Mesothelial cell of epicardium (in vitro differentiated cells): ENCODE results near the gene PRIMPOL. TPM values are rescaled to one million over a fixed set of nuclear protein-coding genes. Genes with fewer than 3 reads are reported as not detected.
"Not testable (repeated sequence)": the region's sequence is repeated elsewhere in the genome, so short reads cannot be mapped to it uniquely, and the experiment has no call there.

Source experiments
- DNase-seq, 2 experiments: peaks; one replicate each; pipeline ENCODE4 v3.0.0; 2021; ENCODE audit warnings: low spot score in 2 of 2; ENCODE audit not compliant: unreplicated experiment in 2 of 2
- H3K27ac Mint-ChIP-seq: 2 replicates; pipeline ENCODE4 v1.8.0; 2021; ENCODE audit warnings: mixed read lengths
- H3K27me3 Mint-ChIP-seq: 2 replicates; pipeline ENCODE4 v1.8.0; 2021; ENCODE audit warnings: low read depth, mixed read lengths
- H3K36me3 Mint-ChIP-seq: 2 replicates; pipeline ENCODE4 v1.8.0; 2021; ENCODE audit warnings: mixed read lengths
- H3K4me1 Mint-ChIP-seq: 2 replicates; pipeline ENCODE4 v1.8.0; 2021; ENCODE audit warnings: mixed read lengths
- H3K4me3 Mint-ChIP-seq: 2 replicates; pipeline ENCODE4 v1.8.0; 2021; ENCODE audit warnings: mild to moderate bottlenecking, moderate library complexity, mixed read lengths
- H3K9me3 Mint-ChIP-seq: 2 replicates; pipeline ENCODE4 v1.8.0; 2021; ENCODE audit warnings: mixed read lengths
- CTCF ChIP-seq: fragments of 200-600 bp; sonication (generic); IDR thresholded peaks from one replicate; pipeline ENCODE4 v1.5.0; 2021; ENCODE audit warnings: antibody characterized with exemption; ENCODE audit not compliant: unreplicated experiment
- total RNA-seq: library from RNA; stranded (reverse); gene quantifications from 3 replicates; pipeline ENCODE4 v1.2.1, GENCODE V29; 2021

PRIMPOL gene
- total RNA-seq, 1 donor from 2014 or later, result 22.3 TPM

DNA sequence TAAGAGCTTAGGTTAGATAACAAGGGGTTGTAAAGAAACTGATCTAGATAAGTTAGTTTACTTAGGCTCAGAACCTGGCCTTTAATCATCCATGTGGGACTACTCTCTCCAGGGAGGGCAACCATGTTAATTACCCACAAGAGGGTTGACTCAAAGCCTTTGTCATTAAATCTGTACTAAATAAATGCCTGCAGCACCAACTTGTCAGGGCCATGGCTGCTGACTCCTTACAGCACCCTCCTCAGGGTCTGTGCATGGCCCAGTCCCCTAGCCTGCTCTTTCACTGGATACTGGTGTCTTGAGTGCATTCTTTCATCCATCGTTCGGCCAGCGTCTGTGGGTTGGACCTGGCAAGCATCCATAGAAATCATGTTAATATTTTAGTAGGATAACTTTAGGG is 35.0 kb upstream of the PRIMPOL start:
- Mint-ChIP-seq H3K27ac (no peak overlapping the region), H3K4me1 (no peaks in the 10 kb centered on the region), H3K27me3 (no peaks in the 10 kb centered on the region), H3K9me3 (peaks cover 24% of the 10 kb centered on the region), H3K4me3 (no peak overlapping the region), H3K36me3 (peaks cover 4% of the 10 kb centered on the region)
- TF ChIP-seq CTCF, result no peak
- no peak for DNase-seq

DNA sequence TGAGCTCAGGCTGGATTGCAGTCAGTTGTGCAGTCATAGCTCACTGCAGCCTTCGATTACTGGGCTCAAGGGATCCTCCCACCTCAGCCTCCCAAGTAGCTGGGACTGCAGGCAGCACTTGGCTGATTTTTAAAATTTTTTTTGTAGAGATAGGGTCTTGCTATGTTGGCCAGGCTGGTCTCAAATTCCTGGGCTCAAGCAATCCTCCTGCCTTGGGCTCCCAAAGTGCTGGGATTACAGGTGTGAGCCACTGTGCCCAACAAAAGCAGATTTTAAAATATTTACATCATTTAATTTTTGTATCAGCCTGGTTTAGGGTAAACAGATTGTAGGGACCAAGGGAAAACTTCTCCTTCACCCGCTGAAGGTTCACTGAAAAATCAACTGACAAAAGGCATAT is 33.4 kb upstream of the PRIMPOL start:
- not testable (repeated sequence) for H3K27ac Mint-ChIP-seq, H3K27me3 Mint-ChIP-seq, H3K4me3 Mint-ChIP-seq, H3K4me1 Mint-ChIP-seq, H3K36me3 Mint-ChIP-seq, DNase-seq
- peaks cover 24% of the 10 kb centered on the region for H3K9me3 Mint-ChIP-seq

DNA sequence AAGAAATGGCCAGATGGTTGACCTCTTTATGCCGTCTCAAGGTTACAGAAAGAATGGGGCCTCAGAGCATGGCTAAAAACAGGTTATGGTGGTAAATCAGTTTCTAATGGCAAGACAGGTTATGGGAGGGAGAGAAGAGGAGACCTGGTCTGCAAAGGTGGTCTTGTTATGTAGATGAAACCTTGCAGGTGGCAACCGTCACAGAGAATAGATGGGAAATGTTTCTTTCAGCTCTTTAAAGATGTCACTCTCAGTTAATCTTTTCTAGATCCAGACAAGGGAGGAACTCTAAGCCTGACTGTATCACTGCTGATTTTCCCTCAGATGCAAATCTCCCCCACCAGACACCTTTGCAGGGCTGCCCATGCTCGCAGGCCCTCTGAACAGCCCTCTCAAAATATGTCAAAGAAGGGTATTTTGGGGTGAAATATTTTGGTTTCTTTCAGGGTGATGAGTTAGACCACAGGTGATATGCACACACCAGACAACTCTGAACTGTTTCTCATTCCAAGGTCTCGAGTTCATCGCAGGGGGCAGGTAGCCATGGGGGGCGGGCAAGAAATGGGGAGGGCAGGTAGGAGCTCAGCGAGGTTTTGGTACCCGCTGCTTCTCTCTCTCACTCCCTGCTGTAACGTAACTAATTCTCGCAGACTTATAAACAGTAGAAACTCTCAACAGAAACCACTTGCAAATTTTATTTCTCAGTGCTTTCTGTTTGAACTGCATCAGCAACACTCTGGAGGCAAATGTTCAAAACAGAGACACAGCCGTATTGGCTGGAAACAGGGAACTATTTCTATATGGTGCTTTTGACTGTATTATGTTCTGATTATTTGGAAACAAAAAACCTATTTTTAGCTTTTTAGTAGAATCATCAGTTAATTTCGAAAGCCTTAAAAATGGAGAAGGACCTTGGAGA is 32.6 kb upstream of the PRIMPOL start:
- Mint-ChIP-seq H3K27me3 (no peaks in the 10 kb centered on the region), H3K9me3 (peaks cover 24% of the 10 kb centered on the region), H3K36me3 (peaks cover 6% of the 10 kb centered on the region), H3K4me3 (no peak overlapping the region), H3K4me1 (no peaks in the 10 kb centered on the region), H3K27ac (no peak overlapping the region)
- DNase-seq, result no peak
- TF ChIP-seq CTCF, result no peak

DNA sequence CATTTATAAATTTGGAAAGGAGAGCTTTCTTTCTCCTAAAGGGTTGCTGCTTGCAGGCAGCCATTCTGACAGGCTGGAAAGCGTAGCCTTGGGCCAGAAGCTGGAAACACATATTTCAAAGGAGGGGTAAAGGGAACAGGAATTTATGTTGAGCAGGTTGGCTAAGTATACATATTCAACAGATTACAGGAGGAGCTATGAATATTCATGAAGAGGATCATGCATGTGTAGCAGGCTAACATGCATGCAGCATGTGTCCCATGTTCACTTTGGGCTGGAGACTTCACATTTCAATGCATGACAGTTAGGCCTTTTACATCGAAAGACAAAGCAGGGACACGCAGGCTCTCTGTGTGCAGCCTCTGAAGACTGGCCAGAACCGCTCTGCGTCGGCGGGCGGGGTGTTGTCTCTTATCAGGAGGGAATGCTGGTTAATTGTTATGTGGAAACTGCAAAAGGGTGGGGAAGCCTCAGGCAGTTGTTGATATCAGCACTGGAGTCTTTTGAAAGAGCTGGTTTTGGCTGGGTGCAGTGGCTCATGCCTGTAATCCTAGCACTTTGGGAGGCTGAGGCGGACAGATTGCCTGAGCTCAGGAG is 31.8 kb upstream of the PRIMPOL start:
- H3K27me3 Mint-ChIP-seq, result no peaks in the 10 kb centered on the region
- TF ChIP-seq CTCF, result no peak
- H3K36me3 Mint-ChIP-seq, result peaks cover 6% of the 10 kb centered on the region
- H3K4me3 Mint-ChIP-seq, result no peak overlapping the region
- peaks cover 24% of the 10 kb centered on the region for H3K9me3 Mint-ChIP-seq
- no peak overlapping the region for H3K27ac Mint-ChIP-seq
- H3K4me1 Mint-ChIP-seq, result no peaks in the 10 kb centered on the region
- no peak for DNase-seq

DNA sequence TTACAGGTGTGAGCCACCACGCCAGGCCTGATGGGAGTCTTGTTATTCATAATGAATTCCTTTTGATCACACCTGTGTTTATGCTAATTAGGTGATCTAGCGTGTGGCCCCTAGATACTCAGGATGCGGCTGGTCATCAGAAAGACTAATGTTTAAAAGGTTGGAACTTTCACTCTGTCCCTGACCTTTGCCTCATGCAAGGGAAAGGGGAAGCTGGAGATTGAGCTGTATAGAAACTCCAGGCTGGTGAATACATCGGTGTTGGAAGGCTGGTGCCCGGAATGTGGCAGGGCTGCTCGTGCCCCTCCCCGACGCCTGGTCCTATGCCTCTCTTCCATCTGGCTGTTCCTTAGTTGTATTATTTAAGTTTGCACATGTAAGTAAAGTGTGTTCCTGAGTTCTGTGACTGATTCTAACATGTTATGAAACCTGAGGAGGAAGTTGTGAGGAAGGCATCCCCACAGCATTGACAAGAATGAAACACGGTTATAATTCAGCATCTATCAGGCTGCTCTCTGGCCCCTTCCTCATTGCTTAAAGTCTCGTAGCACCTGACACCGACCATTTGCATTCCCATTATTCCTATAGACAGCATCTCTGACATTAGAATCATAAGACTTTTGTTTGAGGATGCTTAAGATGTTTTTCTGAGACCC is 29.2 kb upstream of the PRIMPOL start:
- peaks cover 6% of the 10 kb centered on the region for H3K4me1 Mint-ChIP-seq
- peaks cover 10% of the 10 kb centered on the region for H3K36me3 Mint-ChIP-seq

More for the DNA sequence above, 29.2 kb upstream of the PRIMPOL start:
- Mint-ChIP-seq H3K9me3 (peaks cover 13% of the 10 kb centered on the region), H3K27me3 (no peaks in the 10 kb centered on the region), H3K27ac (no peak overlapping the region), H3K4me3 (no peak overlapping the region)
- DNase-seq, result no peak
- no peak for TF ChIP-seq CTCF
